ENCODE measurements around the gene FILIP1L.

FILIP1L gene

DNA sequence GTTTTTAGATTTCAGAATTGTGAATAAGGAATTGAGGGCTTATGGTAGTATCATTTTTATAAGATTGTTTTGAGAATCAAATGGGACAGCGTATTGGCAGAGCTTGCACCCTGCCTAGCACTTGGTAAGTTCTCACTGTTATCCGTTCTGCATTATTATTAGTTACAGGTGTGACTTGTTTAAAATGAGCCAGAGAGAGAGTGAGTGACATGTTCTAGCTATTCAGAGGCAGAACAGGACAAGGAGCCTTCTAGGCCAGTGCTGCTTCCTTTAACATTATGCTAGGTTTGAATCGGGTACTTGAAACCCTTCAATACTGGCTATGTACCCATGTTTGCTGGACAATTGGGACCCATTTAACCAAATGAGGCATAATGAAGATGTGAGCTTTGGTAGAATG is 133.7 kb downstream of the FILIP1L start:
- Mint-ChIP-seq H3K4me3 (no peak overlapping the region), H3K9me3 (no peaks in the 10 kb centered on the region), H3K4me1 (no peaks in the 10 kb centered on the region), H3K27me3 (no peaks in the 10 kb centered on the region), H3K36me3 (peaks cover 11% of the 10 kb centered on the region), H3K27ac (no peak overlapping the region)

DNA sequence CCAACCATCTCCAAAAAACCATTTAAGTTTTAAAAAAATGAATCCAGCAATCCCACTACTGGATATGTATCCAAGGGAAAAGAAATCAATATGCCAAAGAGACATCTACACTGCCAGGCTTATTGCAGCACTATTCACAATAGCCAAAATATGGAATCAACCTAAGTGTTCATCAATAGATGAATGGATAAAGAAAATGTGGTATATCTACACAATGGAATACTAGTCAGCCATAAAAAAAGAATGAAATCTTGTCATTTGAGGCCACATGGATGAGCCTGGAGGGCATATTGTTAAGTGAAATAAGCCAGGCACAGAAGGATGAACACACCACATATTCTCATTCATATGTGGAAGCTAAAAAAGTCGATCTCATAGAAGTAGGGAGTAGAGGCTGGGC is 136.1 kb downstream of the FILIP1L start:
- no peaks in the 10 kb centered on the region for H3K4me1 Mint-ChIP-seq
- no peak overlapping the region for H3K27ac Mint-ChIP-seq
- no peaks in the 10 kb centered on the region for H3K9me3 Mint-ChIP-seq
- no peak overlapping the region for H3K4me3 Mint-ChIP-seq
- H3K36me3 Mint-ChIP-seq, result peaks cover 7% of the 10 kb centered on the region
- H3K27me3 Mint-ChIP-seq, result no peaks in the 10 kb centered on the region

DNA sequence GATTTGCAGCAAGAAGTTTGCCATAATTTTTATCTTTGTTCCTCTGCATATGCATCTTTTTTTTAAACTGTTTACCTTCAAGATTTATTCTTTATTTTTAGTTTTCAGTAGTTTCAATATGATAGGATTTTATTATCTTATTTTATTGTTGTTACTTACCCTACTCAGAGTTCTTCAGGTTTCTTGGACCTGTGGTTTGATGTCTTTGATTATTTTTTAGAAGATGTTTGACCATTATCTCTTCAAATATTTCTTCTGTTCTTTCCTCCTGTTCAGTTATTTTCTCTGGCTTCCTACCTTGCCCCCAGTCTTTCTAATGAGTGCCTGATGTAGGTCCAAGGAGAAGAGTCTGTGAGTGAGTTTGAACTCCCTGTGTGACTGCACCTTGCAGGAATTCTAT is 137.7 kb downstream of the FILIP1L start:
- Mint-ChIP-seq H3K36me3 (peaks cover 7% of the 10 kb centered on the region), H3K4me1 (no peaks in the 10 kb centered on the region)

DNA sequence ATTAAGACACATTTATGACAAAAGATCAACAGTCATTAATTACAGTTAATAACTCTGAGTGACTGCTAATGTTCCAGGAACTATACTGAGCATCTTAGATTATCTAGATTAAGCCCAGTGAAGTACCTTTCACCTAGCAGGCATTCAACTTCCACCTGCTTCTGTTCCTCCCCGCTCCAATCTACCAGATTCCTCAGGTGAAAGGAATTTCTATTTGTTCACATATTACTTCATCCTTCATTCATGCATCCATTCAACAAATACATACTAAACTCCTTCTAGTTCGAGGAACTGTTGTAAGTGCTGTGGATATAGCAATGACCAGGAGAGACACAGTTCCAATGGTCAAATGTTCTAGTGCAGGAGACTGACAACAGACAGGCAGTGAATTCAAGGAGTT is 139.3 kb downstream of the FILIP1L start:
- Mint-ChIP-seq H3K36me3 (peaks cover 10% of the 10 kb centered on the region), H3K4me1 (peaks cover 4% of the 10 kb centered on the region), H3K27ac (no peak overlapping the region), H3K27me3 (no peaks in the 10 kb centered on the region), H3K9me3 (no peaks in the 10 kb centered on the region), H3K4me3 (no peak overlapping the region)

More for the DNA sequence above, 137.7 kb downstream of the FILIP1L start:
- no peak overlapping the region for H3K27ac Mint-ChIP-seq
- H3K9me3 Mint-ChIP-seq, result no peaks in the 10 kb centered on the region
- no peaks in the 10 kb centered on the region for H3K27me3 Mint-ChIP-seq
- H3K4me3 Mint-ChIP-seq, result no peak overlapping the region

DNA sequence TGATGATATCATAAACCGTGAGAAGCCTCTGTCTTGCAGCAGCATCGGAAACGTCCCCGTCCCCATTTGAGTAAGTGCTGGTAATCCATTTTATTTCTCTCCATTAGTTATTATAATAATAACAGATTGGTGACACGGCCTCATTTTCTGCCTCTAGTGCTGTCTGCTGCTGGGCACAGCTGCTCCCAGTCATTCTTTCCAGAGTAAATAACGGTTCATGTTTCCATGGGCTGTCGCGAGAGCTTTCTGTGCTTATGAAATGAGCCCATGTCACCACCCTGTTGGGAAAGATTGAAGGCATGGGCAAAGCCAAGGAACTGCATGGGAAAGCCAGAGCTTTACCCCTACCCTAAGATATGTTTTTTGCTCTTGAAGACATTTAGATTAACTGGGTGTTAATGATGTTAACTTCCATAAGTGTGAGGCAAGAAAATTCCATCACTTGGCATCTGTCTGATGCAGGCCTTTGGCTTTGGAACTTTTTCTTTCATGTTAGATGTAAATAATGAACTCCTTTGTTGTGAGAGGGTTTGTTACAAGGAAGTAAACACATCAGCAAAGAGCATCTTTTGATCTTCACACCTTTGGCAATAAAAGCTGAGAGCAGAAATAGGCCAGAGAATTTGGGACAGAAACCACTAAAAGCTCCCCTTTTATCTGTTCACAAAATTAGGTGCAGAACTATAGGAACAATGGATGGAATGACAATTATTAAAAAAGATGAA is 141.8 kb downstream of the FILIP1L start:
- Mint-ChIP-seq H3K36me3 (peaks cover 10% of the 10 kb centered on the region), H3K9me3 (no peaks in the 10 kb centered on the region), H3K4me3 (no peak overlapping the region), H3K27ac (no peak overlapping the region), H3K27me3 (no peaks in the 10 kb centered on the region), H3K4me1 (peaks cover 21% of the 10 kb centered on the region)

DNA sequence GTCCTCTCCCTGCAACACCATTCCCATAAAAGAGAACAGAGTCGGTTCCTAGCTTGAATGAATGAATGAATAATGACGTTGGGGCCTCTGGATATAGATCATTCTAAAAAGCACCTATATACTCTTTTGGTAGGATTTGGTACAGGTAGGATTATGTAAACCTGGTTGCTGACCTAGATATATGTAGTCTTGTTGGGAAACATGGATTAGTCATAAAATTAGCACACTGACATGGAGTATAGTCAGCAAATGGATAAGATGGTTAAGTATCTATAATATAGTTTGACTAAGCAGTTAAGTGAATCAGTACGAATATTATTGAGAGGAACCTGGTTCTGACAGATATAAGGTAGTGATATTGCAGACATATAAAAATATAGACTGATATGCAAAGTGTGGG is 142.5 kb downstream of the FILIP1L start:
- H3K4me1 Mint-ChIP-seq, result peaks cover 21% of the 10 kb centered on the region
- no peak overlapping the region for H3K4me3 Mint-ChIP-seq
- no peak overlapping the region for H3K27ac Mint-ChIP-seq
- H3K36me3 Mint-ChIP-seq, result peaks cover 9% of the 10 kb centered on the region
- H3K27me3 Mint-ChIP-seq, result no peaks in the 10 kb centered on the region
- H3K9me3 Mint-ChIP-seq, result no peaks in the 10 kb centered on the region

DNA sequence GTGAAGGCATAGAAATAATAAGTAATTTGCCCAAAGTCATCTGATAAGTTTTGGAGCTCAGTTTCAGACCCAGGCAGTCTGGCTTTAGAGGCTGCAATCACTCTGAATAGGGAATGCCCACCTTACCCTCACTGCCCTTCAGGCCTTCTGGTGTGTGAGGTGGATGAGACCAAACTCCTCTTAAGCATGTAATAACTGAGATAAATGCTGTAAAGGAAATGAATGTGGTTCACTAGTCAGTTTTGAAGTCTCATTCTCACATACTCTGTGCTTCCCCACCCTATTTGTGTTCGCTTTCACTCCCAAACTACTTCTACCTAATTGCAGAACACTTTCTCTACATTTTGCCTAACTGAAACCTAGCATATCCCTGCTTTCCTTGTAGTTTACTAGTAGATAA is 144.1 kb downstream of the FILIP1L start:
- Mint-ChIP-seq H3K27me3 (no peaks in the 10 kb centered on the region), H3K9me3 (no peaks in the 10 kb centered on the region), H3K4me3 (no peak overlapping the region), H3K27ac (no peak overlapping the region), H3K36me3 (peaks cover 8% of the 10 kb centered on the region), H3K4me1 (peaks cover 21% of the 10 kb centered on the region)

DNA sequence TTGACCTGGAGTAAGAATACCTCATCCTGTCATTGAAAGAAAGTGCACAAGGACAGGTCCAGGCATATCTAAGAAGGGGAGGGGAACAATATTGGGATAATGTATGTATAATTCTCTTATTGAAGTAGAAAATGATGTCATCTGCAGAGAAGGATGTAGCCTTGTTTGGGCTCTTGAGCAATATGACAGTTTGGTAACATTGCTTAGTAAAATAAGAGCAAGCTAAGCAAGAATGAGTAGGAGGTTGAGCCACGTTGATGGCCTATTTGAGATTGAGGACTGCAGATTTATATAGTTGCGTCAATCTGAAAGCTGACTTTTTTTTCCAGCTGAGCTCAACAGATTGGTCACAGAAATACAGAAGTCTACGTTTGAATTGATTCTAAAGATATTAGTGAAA is 145.2 kb downstream of the FILIP1L start:
- Mint-ChIP-seq H3K27ac (no peak overlapping the region), H3K4me3 (no peak overlapping the region), H3K9me3 (no peaks in the 10 kb centered on the region), H3K27me3 (no peaks in the 10 kb centered on the region), H3K36me3 (peaks cover 6% of the 10 kb centered on the region), H3K4me1 (peaks cover 21% of the 10 kb centered on the region)

DNA sequence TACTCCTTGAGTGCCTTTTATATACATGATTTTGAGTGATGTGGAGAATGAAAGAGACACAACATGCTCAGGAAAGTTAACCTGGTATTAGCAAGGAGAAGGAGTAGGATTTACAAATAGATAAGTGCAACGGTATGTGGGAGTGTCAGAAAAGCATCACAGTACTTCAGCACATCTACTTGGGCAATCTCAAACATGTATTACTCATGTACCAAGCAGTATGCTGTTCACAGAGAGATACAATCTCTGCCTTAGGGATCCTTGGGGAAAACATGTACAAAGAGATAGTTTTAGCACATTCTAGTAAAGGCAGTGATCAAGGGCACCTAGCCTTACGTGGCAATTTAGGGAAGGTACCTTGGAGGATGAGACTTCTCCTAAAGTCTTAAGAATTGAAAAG is 146.5 kb downstream of the FILIP1L start:
- Mint-ChIP-seq H3K4me1 (peaks cover 21% of the 10 kb centered on the region), H3K27me3 (no peaks in the 10 kb centered on the region), H3K4me3 (no peak overlapping the region), H3K36me3 (peaks cover 9% of the 10 kb centered on the region), H3K27ac (no peak overlapping the region), H3K9me3 (no peaks in the 10 kb centered on the region)

DNA sequence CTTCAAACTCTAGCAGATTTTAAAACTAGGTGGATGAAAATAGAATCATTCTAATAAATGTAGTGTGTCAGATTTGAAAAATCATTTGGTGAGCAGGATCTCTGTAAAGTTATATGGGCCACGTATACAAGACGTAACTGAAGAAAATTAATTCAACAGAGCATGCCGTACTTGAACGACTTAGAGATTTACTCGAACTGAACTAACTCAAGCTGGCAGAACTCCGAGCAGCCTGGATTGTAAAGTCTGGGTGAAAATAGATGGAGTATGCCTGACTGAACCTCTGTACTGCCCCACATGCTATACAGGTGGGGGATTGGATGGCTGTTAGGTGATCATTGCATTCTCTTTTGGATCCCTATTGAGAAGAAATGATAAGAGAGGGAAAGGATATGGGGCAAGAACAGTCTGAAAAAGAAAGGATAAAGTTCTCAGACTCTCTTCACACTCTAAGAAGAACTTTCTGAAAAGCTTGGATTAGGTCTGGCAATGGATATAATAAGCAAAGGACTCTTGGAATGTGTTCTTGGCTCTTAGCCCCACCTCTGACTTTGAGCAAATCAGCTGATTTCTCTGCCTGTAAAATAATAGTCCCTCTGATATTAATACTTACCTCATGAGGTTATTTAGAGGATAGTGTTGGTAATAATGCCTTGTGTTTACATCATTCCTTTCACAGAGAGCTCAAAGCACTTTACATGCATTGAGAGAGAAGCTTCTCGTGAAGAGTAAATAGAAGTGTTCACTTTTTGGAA is 147.5 kb downstream of the FILIP1L start:
- no peak overlapping the region for H3K27ac Mint-ChIP-seq

DNA sequence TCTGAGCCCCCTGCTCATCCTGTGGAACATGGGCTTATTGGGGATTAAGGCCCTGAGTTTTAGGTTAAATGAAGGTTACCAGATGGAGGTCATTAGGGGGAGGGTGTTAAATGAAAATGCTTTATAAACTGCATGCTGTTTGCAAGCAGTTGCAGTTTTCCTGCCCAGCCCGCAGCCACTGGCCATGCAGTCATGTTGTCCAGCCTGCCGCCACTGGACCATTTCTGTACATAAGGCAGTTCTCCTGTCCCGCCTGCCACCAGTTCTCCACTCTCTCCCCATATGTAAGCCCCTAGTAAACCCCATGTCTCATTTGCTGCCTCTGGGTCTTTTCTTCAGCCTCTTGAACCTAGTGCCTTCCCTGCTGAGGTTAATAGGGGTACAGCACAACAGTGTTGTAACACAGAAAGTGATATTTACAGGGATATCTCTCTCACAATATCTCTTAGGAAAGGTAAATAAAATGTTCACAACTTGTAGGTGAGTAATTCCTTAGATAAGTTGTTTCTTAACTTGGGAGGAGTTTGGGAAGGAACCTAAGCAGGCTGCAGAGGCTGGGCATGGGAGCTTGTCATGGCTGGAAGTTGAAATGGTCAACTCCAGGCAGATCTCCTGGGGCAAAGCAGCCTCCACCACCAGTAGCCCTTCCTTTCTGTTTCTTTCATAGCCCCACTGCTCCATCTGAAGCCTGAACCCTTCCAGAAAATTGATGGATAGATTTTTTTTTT is 148.5 kb downstream of the FILIP1L start:
- H3K4me3 Mint-ChIP-seq, result no peak overlapping the region
- peaks cover 9% of the 10 kb centered on the region for H3K36me3 Mint-ChIP-seq
- H3K27me3 Mint-ChIP-seq, result no peaks in the 10 kb centered on the region
- peaks cover 21% of the 10 kb centered on the region for H3K4me1 Mint-ChIP-seq
- H3K9me3 Mint-ChIP-seq, result no peaks in the 10 kb centered on the region
- no peak overlapping the region for H3K27ac Mint-ChIP-seq

More for the DNA sequence above, 147.5 kb downstream of the FILIP1L start:
- peaks cover 21% of the 10 kb centered on the region for H3K4me1 Mint-ChIP-seq
- peaks cover 9% of the 10 kb centered on the region for H3K36me3 Mint-ChIP-seq
- H3K9me3 Mint-ChIP-seq, result no peaks in the 10 kb centered on the region
- H3K27me3 Mint-ChIP-seq, result no peaks in the 10 kb centered on the region
- no peak overlapping the region for H3K4me3 Mint-ChIP-seq

DNA sequence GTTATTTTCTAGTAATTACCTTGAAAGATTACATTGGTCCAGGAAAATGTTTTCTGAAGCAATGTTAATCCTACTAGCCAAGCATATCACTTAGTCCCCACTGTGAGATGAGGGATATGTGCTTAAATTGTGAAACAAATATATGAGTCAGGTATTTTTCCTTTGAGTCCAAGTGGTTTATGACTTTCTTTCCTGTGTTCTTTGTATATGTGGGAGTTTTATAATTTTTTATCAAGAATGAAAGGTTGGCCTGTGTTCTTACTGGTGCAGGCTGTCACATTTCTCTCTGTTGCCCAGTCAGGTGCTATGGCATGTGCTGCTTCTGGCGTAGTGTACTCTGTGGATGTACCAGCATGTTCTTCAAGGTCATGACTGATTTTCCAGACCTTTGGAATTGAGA is 149.2 kb downstream of the FILIP1L start:
- Mint-ChIP-seq H3K27ac (no peak overlapping the region), H3K9me3 (no peaks in the 10 kb centered on the region), H3K36me3 (peaks cover 7% of the 10 kb centered on the region), H3K4me3 (no peak overlapping the region), H3K27me3 (no peaks in the 10 kb centered on the region), H3K4me1 (peaks cover 18% of the 10 kb centered on the region)

DNA sequence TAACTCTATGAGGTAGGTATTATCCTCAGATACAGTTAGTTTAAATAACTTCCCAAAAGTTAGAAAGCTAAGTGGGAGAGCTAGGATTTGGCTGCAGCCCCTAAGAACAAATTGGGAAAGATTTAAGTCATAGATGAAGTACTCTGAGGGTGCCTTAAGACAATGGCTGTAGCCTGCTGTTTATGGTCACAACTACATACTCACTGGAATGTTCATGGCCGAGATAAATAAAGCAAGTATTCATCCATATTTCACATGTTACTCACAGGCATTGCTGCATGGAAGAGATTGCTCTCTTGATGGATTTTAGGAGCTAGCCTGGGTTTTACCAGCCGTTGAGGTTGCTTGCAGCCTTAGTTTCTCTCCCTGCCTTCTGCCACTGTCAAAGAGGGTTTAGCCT is 151.6 kb downstream of the FILIP1L start:
- Mint-ChIP-seq H3K36me3 (peaks cover 9% of the 10 kb centered on the region), H3K9me3 (no peaks in the 10 kb centered on the region), H3K4me3 (no peak overlapping the region), H3K27me3 (no peaks in the 10 kb centered on the region), H3K4me1 (no peaks in the 10 kb centered on the region), H3K27ac (no peak overlapping the region)

DNA sequence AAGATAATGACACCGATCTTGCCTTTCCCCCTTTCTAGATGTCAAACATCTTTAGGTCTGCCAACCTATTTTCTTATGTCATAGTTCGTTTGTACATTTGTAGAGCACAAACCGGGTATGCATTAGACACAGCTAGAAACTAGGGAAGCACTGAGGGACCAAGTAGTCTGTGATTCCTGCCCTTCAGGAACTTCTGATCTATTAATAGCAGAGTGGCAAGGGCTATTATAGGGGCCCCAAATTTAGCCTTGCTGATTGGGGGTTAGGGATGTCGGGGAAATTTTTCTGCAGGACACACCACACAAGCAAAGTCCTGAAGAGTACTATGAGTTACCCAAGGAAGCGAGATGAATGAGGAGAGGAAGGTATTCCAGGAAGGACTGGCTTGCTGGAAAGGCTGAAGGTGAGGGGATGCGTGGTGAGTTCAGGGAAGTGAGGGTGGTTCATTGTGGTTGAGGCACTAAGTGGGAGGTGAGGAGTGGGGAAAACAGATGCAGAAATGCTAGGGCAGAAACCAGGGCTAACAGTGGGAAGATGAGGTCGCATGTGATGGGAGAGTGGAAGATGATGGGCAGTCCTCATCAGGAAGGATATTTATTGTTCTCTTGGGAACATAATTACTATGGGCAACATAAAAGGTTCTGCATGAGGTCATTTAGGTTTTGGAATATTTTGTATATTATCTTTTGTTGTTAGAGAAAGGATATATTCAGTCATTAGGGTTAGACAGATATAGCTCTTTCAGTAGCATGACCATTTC is 152.4 kb downstream of the FILIP1L start:
- peaks cover 5% of the 10 kb centered on the region for H3K36me3 Mint-ChIP-seq
- no peaks in the 10 kb centered on the region for H3K27me3 Mint-ChIP-seq
- H3K9me3 Mint-ChIP-seq, result no peaks in the 10 kb centered on the region
- no peaks in the 10 kb centered on the region for H3K4me1 Mint-ChIP-seq
- no peak overlapping the region for H3K4me3 Mint-ChIP-seq
- no peak overlapping the region for H3K27ac Mint-ChIP-seq

DNA sequence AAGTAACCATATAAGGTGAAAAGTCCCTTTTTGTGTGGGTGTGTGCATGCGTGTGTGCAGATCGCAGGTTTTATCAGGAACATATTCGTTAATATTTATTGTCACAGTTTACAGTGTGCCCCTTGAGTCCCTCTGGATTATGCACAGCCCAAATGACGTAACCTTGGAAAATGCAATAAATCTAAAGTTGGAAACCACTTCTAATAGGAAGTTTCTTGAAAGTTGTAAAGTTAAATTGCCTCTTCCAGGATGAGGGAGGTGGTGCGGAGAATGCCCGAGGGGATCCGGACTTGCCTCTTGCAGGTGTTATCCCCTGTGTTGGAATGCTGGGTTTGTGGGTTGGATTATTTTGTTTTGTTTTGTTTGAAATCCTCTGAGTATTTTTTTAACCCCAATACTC is 153.4 kb downstream of the FILIP1L start:
- Mint-ChIP-seq H3K27me3 (no peaks in the 10 kb centered on the region), H3K27ac (no peak overlapping the region), H3K4me1 (no peaks in the 10 kb centered on the region), H3K36me3 (peaks cover 5% of the 10 kb centered on the region), H3K4me3 (no peak overlapping the region), H3K9me3 (no peaks in the 10 kb centered on the region)
